Parathyroid adenoma (tissue), 2 donors: ENCODE data around the gene SLC22A14.
"Not testable (repeated sequence)": the region's sequence is repeated elsewhere in the genome, so short reads cannot be mapped to it uniquely, and the experiment has no call there.

ENCODE experiments used
- H2AFZ ChIP-seq: fragments of 300-600 bp; sonication (generic); one replicate; pipeline ENCODE4 v1.7.0; 2017; ENCODE audit warnings: antibody characterized with exemption, mild to moderate bottlenecking
- H3K27ac ChIP-seq: fragments of 300-600 bp; sonication (generic); one replicate; pipeline ENCODE4 v1.7.0; 2017
- H3K27me3 ChIP-seq: fragments of 300-600 bp; sonication (generic); one replicate; pipeline ENCODE4 v1.7.0; 2017; ENCODE audit warnings: low read length; ENCODE audit not compliant: control insufficient read depth, insufficient read depth
- H3K36me3 ChIP-seq: fragments of 300-600 bp; sonication (generic); one replicate; pipeline ENCODE4 v1.7.0; 2017; ENCODE audit warnings: low read length; ENCODE audit not compliant: control insufficient read depth, insufficient read depth
- H3K4me1 ChIP-seq: fragments of 300-600 bp; sonication (generic); one replicate; pipeline ENCODE4 v1.7.0; 2017; ENCODE audit warnings: control low read depth
- H3K4me2 ChIP-seq: fragments of 300-600 bp; sonication (generic); one replicate; pipeline ENCODE4 v1.7.0; 2017; ENCODE audit warnings: low read length
- H3K4me3 ChIP-seq: fragments of 300-600 bp; sonication (generic); one replicate; pipeline ENCODE4 v1.7.0; 2017; ENCODE audit warnings: low read depth, low read length
- H3K79me2 ChIP-seq: fragments of 300-600 bp; sonication (generic); one replicate; pipeline ENCODE4 v1.7.0; 2017; ENCODE audit warnings: control low read depth
- H3K9ac ChIP-seq: fragments of 300-600 bp; sonication (generic); one replicate; pipeline ENCODE4 v1.7.0; 2017; ENCODE audit warnings: mild to moderate bottlenecking
- H3K9me3 ChIP-seq: fragments of 300-600 bp; sonication (generic); one replicate; pipeline ENCODE4 v1.7.0; 2017; ENCODE audit warnings: low read length; ENCODE audit not compliant: control insufficient read depth
- TF ChIP-seq, protein P1 (sequence below): fragments of 300-600 bp; sonication (generic); IDR thresholded peaks from one replicate; pipeline ENCODE4 v1.7.0; 2017; ENCODE audit warnings: antibody characterized with exemption, mild to moderate bottlenecking
- donor health status: primary hyperparathyroidism.

Gene SLC22A14

DNA sequence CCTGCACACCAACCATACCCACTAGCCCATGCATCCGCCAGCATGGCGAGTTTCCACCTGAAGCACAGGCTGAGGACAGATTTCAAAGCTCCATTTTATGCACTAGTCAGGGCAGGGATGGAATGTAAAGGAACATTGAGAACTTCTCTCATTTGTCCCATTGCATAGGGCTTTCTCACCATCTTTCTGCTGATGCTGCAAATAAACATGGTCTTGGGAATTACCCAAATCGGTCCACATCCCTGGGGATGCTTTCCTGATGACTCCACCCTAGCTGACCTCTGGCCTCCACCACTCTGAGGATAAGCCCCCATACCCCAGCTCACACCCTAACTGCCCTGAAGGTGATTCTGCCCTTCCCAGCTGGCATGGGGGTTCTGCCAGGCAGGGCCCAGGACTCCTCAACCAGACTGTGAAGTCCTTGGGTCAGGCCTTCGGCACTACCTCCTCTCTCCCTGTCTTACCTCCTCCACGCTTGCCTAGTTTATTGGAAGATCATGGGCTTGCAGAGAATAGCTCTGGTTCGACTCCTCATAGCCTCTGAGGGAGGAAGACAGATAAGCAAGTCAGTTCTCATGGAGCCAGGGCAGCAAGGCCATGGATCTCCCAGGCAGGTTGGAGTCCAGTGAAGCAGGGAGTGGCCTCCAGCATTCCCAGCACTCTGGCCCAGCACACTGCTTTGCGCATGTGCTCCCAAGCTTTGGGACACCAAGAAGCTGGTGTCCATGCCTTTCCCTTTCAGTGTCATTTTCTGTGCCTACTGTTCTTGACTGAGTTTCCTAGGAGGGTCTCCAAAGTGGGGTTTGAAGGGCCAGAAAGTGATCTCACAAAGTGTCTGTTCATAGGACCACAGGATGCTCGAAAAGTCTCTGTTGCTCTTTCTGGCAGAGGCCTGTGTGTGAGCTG lies 36.9 kb downstream of the SLC22A14 start:
- no peak overlapping the region for H3K9ac ChIP-seq
- no peaks in the 10 kb centered on the region for H3K36me3 ChIP-seq
- H2AFZ ChIP-seq: no peak overlapping the region
- no peak overlapping the region for H3K4me2 ChIP-seq
- H3K4me3 ChIP-seq: no peak overlapping the region
- H3K79me2 ChIP-seq: no peaks in the 10 kb centered on the region
- H3K9me3 ChIP-seq: no peaks in the 10 kb centered on the region
- TF ChIP-seq, protein P1, sequence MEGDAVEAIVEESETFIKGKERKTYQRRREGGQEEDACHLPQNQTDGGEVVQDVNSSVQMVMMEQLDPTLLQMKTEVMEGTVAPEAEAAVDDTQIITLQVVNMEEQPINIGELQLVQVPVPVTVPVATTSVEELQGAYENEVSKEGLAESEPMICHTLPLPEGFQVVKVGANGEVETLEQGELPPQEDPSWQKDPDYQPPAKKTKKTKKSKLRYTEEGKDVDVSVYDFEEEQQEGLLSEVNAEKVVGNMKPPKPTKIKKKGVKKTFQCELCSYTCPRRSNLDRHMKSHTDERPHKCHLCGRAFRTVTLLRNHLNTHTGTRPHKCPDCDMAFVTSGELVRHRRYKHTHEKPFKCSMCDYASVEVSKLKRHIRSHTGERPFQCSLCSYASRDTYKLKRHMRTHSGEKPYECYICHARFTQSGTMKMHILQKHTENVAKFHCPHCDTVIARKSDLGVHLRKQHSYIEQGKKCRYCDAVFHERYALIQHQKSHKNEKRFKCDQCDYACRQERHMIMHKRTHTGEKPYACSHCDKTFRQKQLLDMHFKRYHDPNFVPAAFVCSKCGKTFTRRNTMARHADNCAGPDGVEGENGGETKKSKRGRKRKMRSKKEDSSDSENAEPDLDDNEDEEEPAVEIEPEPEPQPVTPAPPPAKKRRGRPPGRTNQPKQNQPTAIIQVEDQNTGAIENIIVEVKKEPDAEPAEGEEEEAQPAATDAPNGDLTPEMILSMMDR: no peak
- no peak overlapping the region for H3K27ac ChIP-seq
- H3K4me1 ChIP-seq: no peaks in the 10 kb centered on the region
- no peaks in the 10 kb centered on the region for H3K27me3 ChIP-seq

DNA sequence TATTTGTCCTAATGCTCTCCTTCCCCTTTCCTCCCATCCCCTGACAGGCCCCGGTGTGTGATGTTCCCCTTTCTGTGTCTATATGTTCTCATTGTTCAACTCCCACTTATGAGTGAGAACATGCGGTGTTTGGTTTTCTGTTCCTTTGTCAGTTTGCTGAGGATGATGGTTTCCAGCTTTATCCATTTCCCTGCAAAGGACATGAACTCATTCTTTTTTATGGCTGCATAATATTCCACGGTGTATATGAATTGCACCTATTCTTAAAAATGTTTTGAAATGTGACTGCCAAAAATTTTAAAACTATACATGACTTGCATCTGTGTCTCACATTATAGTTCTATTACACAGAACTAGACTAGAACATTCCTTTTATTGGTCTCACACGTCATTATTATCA lies 38.5 kb downstream of the SLC22A14 start:
- H3K9ac ChIP-seq, H3K79me2 ChIP-seq, H3K27ac ChIP-seq, H2AFZ ChIP-seq, H3K4me2 ChIP-seq, H3K27me3 ChIP-seq, H3K4me1 ChIP-seq, H3K36me3 ChIP-seq, H3K9me3 ChIP-seq, H3K4me3 ChIP-seq: not testable (repeated sequence)

DNA sequence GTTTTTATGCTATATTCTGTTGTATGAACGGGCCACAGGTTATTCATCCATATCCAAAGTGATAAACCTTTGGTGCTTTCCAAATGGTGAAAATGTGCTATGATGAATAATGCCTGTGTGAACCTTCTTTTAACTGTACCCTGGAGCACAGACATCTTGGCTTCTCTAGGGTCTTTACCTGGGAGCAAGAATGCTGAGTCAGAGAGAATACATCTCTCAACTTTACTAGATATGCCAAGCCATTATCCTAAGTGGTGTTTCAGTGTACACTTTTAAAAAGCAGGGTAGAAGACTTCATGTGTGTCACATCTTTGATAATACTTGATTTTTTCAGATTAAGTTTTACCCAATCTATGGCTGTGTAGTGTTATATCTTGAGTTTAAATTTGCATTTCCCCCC lies 41.0 kb downstream of the SLC22A14 start:
- H2AFZ ChIP-seq: no peak overlapping the region
- H3K9me3 ChIP-seq: no peaks in the 10 kb centered on the region
- no peaks in the 10 kb centered on the region for H3K4me1 ChIP-seq

DNA sequence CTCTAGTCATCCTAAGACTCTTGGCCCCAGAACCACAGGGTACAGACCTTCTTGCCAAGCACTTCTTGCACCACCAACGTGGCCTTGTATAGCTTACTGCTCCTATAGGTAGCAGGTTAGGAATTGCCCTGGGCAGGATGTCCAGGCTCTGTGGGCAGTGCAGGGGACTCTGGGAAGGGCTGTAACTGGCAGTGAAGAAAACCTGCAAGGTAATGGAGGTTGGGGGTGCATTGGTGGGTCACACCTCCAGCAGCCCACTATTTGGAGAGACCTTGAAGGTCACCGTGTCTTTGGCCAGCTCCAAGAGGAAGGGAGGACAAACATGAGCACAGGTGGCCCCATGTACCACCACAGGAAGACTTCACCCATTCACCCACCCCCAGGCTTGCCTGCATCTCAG lies 43.2 kb downstream of the SLC22A14 start:
- no peak overlapping the region for H3K27ac ChIP-seq
- no peaks in the 10 kb centered on the region for H3K9me3 ChIP-seq
- H3K27me3 ChIP-seq: no peaks in the 10 kb centered on the region
- no peaks in the 10 kb centered on the region for H3K36me3 ChIP-seq
- no peak overlapping the region for H2AFZ ChIP-seq
- no peak overlapping the region for H3K4me2 ChIP-seq
- TF ChIP-seq, protein P1: no peak
- no peak overlapping the region for H3K9ac ChIP-seq
- no peaks in the 10 kb centered on the region for H3K4me1 ChIP-seq
- no peak overlapping the region for H3K4me3 ChIP-seq
- H3K79me2 ChIP-seq: no peaks in the 10 kb centered on the region

More for the DNA sequence above, 41.0 kb downstream of the SLC22A14 start:
- no peak overlapping the region for H3K4me2 ChIP-seq
- TF ChIP-seq, protein P1: no peak
- H3K27me3 ChIP-seq: no peaks in the 10 kb centered on the region
- no peaks in the 10 kb centered on the region for H3K36me3 ChIP-seq
- H3K27ac ChIP-seq: no peak overlapping the region
- H3K4me3 ChIP-seq: no peak overlapping the region
- no peaks in the 10 kb centered on the region for H3K79me2 ChIP-seq
- H3K9ac ChIP-seq: no peak overlapping the region

DNA sequence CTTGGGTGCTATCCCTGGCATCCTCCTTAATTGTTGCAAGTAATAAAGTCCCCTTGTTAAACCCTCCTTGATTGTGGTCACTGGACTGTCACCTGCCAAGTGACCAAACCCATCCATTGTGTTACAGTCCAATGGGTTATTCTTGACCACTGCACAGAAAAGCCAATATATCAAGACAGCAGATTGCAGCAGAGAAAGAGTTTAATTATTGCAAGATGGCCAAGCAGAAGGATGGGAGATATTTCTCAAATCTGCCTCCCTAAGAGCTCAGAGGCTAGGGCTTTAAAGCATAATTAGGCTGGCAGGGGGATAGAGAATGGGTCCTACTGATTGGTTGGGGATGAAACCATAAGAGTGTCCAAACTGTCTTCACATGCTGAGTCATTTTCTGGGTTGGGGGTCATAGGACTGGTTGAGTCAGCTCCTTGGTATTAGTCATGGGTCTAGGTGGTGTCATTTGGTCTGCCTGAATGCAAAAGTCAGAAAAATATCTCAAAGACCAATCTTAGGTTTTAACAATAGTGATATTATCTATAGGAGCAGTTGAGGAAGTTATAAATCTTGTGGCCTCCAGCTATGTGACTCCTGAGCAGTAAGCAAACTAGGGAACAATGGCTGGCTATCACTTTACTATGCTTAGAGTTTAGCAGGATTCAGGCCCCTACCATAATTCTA lies 45.4 kb downstream of the SLC22A14 start:
- TF ChIP-seq, protein P1: no peak
- Histone ChIP-seq H3K36me3 (no peaks in the 10 kb centered on the region), H3K4me3 (no peak overlapping the region), H3K4me2 (no peak overlapping the region), H3K27ac (no peak overlapping the region), H3K9ac (no peak overlapping the region), H3K27me3 (no peaks in the 10 kb centered on the region), H3K79me2 (no peaks in the 10 kb centered on the region), H3K4me1 (no peaks in the 10 kb centered on the region), H3K9me3 (no peaks in the 10 kb centered on the region), H2AFZ (no peak overlapping the region)
